ENCODE measurements around the gene ATP2B1.

GRCh38 chr12:89752341-89752740, 43.7 kb upstream of the ATP2B1 start:
- TF ChIP-seq NPAS2 (CRISPR knock-in tag; IDR thresholded peaks at IDR 0.05; ENCODE audit: borderline replicate concordance) = no peak
- TF ChIP-seq ZNF510 (CRISPR knock-in tag; IDR thresholded peaks at IDR 0.05; ENCODE audit: low read depth) = no peak
